Tongue (tissue), 2 donors: ENCODE data around the gene TRAF4. TPM values are rescaled to one million over a fixed set of nuclear protein-coding genes. Genes with fewer than 3 reads are reported as not detected.
"Not testable (repeated sequence)": the region's sequence is repeated elsewhere in the genome, so short reads cannot be mapped to it uniquely, and the experiment has no call there.

ENCODE experiments used
- DNase-seq: peaks from one replicate; pipeline ENCODE4 v3.0.0-alpha.2; 2015
- total RNA-seq: library from RNA; depleted of rRNA; stranded (reverse); fragments of >200 nt; gene quantifications from one replicate; pipeline ENCODE4 v1.2.3, GENCODE V29; 2014

The TRAF4 gene
- total RNA-seq, 1 donor from 2014 or later, result 18.6 TPM

DNA sequence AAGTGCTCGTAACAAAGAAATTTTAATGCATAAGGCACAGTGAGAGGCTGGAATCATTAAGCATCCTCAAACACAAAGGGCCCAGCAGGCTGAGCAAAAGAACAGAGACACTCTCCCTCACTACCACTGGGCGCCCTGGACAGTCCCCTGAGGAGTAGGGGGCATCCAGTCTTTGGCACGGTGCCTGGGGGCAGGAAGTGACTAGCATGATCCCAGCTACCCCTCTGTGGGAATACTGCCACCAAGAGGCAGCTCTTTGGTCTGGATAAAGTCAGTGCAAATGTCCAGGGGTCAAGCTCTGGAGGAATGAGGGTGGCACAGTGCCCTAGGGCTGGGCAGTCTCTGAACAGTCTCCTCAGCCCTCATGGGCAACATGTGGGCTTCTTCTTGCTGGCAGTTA, 29.5 kb upstream of the TRAF4 start:
- no peak for DNase-seq

DNA sequence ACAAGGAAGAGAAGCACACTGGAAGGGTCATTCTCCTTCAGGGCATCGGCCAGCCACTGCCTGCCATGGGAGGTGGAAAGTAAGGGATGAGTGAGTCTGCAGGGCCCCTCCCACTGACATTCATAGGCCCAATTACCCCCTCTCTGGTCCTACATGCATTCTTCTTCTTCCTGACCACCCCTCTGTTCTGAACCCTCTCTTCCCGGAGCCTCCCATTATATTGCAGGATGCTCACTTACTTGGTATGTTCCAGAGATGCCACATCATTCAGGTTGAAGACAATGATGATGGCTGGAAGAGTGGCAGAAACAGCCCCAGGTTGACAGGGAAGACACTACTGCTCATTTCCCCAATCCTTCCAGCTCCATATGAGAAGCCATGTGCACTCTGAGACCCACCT, 28.6 kb upstream of the TRAF4 start:
- DNase-seq, result no peak

DNA sequence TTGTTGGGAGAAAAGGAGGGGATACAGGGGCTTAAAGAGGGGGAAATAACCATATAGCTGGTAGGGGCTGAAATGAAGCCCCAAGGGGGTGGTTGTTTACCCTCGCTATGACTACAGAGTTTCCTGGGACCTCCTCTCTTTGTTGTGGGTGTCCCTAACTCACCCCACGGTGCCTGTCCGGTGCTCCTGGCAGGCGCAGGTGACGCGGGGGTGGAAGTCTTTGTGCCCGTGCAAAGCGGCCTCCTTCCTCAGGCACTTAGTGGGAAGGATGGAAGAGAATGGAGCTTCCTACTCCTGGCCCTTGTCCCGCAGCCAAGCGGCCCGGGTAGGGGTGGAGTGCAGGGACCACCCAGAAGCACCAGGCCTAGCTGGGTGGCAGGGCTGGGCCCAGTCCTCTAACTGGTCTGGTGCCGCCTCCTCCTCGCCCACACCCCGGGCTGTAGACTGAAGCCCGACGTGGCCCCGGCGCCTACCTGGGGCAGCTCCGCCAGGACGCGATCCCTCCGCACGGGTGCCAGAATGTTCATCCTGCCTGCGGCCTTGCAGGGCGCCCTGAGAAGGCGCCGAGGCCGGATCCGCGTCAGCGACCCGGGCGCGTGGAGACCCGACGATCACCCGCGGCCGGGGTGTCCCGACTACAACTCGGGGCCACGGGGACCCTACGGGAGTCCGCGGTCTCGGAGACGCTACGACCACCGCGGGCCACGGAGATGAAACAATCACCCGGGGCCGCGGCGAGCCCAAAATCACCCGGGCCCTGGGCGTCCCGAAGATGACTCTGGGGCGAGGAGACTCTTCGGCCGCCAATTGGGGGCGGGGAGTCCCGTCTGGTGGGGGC, 26.9 kb upstream of the TRAF4 start:
- peak; percentile 74 for DNase-seq

DNA sequence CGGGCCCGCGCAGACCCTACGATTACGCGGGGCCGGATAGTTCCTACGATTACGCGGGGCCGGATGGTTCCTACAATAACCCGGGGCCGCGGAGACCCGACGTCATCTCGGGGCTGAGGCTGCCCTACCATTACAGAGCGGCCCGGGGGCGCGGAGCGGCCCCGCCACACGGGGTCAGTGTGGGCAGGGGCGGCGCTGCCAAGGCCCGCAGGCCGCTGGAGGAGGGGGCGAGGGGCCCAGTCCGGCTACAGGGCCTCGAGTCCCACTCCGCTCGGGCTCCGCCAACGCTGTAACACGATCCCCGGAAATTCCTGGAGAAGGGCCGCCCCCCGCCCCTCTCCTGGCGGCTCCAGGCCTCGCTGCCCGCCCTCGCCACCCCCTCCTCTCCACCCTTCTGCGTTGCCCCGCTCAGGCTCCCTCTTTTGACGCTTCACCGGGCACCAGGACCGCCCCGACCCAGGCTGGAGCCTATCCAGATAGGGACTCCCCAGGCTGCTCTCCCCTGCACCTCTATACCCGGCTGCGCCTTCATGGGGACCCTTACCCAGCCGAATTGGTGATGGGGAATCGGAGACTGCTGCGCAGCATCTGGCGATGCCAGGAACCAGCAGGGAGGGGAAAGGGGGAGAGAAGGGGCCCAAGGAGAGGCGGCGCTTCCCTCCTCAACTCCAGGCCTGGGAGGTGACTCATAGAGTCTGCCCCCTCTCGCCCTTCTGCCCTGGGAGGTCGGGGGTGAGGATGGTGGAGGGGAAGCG, 26.1 kb upstream of the TRAF4 start, which contains the start of gene RAB34:
RAB34 (minus strand) TSS at position 291 of the 755 bp plus-strand sequence. CDS start 602 bp downstream, outside the sequence.
- peak; percentile 96 for DNase-seq

DNA sequence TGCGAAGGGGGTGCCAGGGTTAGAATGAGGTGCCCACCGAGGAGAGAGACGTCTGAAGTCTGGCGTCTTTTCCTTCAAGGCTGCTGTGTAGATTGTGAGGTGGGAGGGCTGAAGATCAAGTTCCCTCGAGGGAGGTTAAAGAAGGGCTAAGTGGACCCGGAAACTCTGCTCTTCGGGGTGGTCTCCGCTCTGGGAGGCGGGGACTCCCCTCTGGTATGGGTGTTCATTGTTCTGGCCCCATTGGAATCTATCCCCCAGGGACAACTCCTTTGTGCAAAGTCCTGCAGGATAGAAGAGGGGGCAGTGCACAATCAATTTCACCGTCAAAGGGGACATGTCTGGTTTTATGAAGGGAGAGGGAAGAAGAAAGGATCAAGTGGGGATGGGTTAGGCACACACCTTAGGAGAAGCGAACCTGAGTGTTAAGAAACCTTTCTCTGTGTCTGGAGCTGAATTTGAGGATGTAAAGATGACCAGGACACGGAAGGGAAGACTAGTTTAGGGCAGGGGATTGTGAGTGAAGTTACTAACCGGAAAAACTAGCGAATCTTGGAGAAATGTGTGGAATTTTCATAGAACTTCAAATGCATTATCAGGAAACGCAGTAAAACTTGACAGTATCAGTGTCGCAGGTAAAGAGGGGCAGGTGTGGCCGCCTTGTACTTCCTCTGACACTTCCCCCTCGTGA, 25.3 kb upstream of the TRAF4 start:
- DNase-seq, result no peak

DNA sequence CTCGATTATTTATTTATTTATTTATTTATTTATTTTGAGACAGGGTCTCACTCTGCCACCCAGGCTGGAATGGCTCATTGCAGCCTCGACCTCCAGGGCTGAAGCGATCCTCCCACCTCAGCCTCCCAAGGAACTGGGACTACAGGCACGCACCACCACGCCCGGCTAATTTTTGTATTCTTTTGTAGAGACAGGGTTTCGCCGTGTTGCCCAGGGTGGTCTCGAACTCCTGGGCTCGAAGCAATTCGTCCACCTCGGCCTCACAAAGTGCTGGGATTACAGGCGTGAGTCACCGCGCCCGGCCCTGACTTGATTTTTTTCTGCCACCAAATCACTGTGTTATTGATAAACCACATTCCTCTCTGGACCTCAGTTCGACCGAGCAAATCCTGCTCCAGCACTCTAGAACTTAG, 24.8 kb upstream of the TRAF4 start:
- no peak for DNase-seq

DNA sequence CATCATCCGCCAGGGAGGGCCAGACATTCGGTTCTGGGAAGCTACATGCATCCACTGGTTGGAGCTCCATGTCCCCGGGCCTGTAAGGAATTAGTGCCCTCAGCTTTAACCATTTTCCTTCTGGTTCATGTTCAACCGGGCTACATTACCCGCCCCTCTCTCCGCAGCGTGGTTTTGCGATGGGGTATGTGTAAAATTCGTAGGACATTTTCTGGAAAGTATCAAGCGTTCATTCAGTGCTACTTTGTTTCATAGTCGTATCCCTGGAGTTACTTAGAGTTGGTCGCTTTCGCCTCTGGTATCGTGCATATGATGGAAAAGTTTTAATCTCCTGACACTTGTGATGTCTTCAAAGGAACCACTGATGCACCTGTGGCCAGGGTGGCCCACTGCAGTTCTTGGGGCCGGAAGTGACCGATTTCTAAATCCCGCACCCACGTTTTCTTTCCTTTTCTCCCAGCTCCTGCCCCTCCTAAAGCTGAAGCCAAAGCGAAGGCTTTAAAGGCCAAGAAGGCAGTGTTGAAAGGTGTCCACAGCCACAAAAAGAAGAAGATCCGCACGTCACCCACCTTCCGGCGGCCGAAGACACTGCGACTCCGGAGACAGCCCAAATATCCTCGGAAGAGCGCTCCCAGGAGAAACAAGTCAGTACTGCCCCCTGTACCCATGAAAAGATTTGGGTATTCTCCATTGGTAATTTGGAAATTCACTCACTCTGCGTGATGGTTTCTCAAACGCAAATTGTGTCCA, 23.4 kb upstream of the TRAF4 start:
- DNase-seq, result no peak

DNA sequence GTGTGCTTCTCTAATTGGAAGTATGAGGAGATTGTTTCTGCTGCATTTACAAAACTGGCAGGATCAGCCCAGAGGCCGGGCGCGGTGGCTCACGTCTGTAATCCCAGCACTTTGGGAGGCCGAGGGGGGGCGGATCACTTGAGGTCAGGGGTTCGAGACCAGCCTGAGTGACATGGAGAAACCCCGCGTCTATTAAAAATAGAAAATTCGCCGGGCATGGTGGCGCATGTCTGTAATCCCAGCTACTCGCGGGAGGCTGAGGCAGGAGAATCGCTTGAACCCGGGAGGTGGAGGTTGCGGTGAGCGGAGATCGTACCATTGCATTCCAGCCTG, 22.8 kb upstream of the TRAF4 start:
- not testable (repeated sequence) for DNase-seq

DNA sequence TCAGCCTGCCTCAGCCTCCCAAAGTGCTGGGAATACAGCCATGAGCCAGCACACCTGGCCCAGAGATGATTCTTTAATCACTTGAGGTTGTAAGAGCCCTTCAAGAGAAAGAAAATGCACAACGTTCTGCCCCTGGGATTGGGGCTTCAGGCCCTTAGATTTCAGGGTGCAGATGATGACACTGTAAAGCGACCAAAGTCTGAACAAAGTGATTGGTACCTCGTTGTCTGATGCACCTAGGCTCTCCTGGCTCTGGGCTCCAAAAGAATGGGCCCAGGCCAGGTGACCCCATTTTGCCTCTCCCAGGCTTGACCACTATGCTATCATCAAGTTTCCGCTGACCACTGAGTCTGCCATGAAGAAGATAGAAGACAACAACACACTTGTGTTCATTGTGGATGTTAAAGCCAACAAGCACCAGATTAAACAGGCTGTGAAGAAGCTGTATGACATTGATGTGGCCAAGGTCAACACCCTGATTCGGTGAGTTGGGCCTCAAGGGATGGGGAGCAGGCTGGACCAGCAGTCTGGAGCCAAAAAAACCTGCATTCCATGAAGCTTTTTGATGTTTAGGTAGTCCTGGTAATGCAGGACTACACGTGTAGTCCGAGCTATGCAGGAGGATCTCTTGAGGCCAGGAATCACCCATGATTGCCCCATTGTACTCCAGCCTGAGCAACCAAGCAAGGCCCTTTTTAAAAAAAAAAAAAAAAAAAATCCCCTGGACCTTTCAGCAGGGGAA, 21.2 kb upstream of the TRAF4 start:
- DNase-seq, result no peak

DNA sequence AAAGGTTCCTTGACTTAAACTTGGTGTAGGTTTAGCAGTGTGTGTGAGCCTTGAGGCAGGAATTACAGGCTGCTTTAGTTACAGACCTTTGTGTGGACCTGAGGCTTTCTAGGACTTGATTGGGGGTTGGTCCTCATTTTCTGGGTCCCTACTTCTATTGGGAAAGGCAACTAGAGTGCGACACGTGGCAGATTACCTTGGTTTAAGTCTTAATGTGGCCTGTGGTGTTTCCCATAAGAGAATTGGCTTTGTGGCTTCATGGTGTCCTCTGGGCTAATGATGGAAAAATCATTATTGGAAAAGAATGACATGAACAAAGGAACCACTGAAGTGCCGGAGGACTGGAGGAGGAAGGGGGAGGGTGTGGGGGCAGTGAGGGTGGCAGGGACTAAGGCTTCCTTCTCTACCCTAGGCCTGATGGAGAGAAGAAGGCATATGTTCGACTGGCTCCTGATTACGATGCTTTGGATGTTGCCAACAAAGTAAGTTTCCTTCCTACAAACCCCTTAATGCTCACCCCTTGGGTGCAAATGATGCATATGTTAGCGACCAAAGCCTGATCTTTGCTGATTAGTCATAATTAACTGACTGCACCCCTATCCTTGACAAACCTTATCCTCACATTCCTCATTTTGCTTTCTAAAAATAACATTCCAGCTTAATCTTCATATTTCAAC, 20.5 kb upstream of the TRAF4 start:
- DNase-seq, result no peak

DNA sequence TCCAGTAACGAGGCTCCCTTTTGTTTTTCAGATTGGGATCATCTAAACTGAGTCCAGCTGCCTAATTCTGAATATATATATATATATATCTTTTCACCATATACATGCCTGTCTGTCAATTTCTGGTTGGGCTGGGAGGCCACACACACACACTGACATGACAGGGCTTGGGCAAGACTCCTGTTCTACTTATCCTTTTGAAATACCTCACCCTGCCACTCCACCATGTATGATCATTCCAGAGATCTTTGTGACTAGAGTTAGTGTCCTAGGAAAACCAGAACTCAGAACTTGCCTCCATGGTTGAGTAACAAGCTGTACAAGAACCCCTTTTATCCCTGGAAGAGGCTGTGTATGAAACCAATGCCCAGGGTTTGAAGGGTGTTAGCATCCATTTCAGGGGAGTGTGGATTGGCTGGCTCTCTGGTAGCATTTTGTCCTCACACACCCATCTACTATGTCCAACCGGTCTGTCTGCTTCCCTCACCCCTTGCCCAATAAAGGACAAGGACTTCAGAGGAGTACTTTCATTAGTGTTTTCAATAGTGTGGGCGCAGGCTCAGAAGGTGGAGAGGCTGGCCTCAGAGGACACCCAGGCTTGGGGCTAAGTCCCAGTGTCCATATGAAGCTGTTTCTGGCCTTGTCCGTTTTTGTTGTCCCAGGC, 19.8 kb upstream of the TRAF4 start:
- DNase-seq, result not testable (repeated sequence)

DNA sequence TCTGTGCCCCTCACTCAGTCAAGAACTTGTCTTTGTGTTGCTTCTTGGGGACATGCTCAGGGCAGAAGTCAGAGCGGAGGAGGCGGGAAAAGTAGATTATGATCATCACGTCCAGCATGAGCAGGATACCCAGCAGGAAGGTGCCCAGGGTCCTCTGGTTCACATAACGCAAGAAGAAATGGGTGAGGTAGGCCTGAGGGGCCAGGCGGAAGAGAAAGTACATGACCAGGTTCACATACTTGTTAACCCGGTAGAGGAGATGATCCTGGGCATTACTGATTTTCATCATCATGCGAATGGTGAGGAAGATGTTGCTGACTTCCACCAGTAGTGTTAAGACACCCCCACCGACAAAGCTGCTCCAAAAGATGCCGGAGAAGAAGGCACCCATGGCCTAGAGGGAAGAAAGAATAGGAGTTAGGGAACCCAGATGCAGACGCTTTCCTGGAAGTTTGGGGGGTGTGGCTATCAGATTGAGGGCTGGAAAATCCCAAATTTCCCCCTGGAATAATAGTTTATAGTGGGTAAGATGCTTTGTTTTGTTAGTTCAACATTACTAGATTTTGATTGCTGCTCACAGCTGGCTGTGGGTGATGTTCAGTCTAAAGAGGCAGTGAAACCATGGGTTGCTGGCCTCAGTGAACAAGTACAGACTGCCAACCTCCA, 19.2 kb upstream of the TRAF4 start:
- no peak for DNase-seq

DNA sequence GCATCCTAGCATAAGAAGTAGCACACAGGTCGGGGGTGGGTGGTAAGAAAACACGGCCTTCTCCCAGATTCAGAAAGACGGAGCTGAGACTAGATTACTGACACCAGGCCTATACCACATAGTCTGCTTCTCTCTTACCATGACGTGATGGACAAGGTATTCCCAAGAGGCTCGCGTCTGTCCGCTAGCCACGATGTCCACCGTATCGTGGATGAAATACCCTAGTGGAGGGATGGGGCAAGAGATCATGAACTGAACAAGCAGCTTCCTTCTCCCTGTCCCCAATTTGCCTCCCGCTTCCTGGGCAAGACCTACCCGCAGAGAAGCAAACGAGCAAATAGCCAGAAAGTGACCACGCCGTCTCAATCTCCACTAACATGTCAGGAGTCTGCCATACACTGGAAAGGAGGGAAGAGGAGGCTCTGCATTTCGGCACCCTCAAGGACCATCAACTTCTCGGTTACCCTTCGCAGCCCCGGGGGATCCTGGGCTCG, 18.6 kb upstream of the TRAF4 start:
- peak; percentile 41 for DNase-seq

DNA sequence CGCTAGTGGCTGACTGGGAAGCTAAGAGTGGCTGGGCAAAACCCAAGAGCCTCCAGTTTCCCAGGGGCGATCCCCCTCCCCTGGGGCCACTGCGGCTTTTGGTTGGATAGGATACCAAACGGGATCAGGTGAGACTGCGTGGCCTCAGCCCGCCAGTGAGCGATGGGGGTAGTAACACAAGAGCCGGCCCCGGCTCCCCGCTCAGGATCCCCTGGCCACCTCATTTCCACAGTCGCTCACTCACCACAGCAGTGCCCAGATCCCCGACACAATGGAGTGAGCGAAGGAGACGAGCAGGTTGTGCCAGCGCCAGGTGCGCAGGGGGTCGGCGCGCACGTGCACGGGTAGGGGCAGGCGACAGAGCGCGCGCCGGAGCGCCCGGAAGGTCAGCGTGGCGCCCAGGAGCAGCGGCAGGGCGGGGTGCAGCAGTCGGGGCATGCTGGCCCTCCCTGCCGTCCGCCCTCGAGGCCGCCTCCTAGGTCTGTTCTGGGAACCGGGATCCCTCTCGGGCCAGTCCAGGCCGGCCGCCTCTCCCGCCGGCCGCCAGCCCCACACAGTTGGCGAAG, 18.1 kb upstream of the TRAF4 start:
- DNase-seq, result no peak

DNA sequence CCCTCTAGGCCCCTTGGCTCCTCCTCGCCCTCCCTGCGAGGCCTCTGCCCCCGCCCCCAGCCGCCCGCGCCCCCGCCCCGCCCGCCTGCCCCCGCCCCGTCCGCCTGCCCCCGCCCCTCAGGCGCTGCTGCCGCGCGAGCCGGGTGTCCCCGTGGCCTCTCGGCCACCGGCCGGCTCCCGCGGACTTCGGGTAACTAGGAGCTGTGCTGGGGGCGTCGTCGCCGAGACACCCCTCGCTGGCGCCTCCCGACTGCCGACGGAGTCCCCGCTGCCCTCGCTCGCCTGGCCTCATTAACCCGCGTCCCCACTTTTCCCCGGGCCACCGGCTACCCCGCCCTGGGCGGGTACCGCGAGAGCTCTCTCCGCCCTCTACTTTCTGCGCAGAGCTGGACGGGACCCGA, 17.6 kb upstream of the TRAF4 start, which contains the start of gene TLCD1:
TLCD1 (minus strand) TSS at position 8 of the 401 bp plus-strand sequence. CDS start 136 bp downstream, outside the sequence.
- peak; percentile 84 for DNase-seq

DNA sequence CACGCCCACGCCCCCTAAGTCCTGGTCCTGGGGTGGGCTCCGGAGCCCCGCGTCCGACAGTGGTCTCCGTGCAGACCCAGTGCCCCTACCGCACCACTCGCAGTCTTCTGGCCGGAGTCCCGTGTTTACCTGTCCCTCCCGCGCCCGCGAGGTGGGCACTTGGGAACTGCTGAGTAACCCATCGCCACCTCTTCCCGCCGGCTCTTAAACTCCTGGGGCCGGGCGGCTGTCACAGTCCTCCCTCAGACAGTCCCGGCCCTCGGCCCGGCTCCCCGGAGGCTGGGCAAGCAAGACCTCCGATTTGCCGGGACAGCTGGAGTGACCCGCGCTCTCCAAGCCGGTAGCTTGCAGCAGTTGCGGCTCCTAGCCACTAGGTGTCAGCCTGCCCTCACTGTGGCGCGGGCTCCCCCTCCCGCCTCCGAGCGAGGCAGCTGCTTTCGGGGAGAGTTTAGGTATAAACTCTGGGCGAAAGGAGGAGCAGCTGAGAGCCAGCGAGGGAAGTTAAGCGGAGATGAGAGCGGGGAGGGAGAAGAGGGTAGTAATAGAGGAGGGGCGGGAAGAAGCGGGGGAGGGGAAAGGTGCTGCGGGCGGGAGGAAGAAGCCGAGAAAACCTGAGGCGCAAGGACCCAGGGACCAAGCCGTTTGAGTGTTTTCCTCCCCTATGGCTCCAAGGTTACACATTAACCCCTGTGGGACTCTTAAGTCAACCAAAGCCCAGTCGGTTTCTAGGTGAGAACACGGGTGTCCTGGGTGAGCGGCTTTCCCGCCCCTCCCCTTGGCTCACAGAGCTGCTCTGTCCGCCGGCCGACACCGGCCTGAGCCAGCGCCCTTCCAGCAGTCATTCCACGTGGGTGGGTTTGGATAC, 17.0 kb upstream of the TRAF4 start:
- DNase-seq, result peak; percentile 98

DNA sequence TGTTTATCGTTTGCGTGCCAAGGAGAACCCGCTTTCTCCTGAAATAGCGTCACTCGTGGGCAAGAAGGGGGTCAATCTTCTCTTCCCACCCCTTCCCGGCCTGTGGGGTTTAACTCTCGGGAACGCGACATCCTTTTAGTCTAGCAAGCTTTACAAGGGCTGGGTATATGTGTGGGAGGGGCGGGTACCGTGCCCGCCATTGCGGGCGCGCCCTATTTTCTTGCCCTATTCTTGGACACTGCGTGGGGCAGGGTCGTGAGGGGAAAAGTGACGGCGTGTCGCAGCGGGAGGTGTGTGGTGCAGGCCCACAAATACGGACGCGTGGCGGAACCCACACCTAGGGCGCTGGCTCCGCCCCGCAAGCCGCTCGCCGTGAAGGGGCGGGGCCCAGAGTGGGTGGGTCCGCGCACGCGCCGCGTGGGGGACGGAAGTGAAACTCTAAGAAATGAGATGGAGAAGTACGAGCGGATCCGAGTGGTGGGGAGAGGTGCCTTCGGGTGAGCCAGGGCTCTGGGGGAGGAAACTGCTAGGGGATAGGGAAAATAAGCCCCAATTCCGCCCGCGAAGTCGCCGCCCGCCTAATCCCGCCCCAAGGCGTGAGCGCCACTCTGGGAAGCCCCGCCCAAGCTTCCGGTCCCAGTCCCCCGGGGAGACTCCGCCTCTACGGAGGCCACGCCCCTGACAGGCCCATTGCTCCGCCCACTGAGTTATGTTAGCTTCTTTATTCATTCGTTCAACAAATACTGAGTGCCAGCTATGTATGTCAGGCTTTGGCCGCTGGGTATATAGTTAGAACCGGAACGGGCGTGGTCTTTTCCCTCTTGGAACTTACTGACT, 15.2 kb upstream of the TRAF4 start, which contains the start of gene NEK8:
NEK8 (plus strand) TSS at position 425 of the 837 bp plus-strand sequence; CDS start at position 451, 26 bp downstream.
- DNase-seq, result peak; percentile 98
